ENCODE data around the gene NSG1. TPM values are rescaled to one million over a fixed set of nuclear protein-coding genes. Genes with fewer than 3 reads are reported as not detected.

NSG1 gene
- total RNA-seq, 1 donor from 2014 or later: 24.5 TPM

DNA sequence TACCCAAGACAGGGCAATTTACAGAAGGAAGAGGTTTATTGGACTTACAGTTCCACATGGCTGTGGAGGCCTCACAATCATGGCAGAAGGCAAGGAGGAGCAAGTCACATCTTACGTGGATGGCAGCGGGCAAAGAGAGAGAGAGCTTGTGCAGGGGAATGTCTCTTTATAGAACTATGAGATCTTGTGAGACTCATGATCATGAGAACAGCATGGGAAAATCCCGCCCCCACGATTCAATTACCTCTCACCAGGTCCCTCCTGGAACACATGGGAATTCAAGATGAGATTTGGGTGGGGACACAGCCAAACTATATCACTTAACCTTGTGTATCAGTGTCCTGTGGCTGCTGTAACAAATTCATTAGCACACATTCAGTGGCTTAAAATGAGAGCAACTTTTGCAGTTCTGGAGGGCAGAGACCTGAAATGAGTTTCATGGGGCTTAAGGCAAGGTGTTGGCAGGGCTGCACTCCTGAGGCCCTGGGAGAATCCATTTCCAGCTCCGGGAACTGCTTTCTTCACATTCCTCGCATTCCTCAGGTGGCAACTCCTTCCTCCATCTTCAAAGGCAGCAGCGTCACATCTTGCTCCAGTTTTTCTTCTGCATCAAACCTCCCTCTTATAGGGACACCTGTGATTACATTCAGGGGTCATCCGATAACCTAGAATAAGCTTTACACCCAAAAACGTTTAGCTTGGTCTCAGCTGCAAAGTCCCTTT lies 22.3 kb upstream of the NSG1 start:
- H3K36me3 Mint-ChIP-seq (ENCODE audit: low read depth): no peaks in the 10 kb centered on the region
- peaks cover 17% of the 10 kb centered on the region for H3K4me1 Mint-ChIP-seq
- peaks cover 6% of the 10 kb centered on the region for H3K27me3 Mint-ChIP-seq (ENCODE audit: low read depth)
- H3K9me3 Mint-ChIP-seq: peaks cover 4% of the 10 kb centered on the region
- no peak overlapping the region for H3K27ac Mint-ChIP-seq (ENCODE audit: unreplicated experiment)
- DNase-seq (ENCODE audit: low read depth, low spot score): no peak
- H3K4me3 Mint-ChIP-seq: no peak overlapping the region
- TF ChIP-seq, protein P1, sequence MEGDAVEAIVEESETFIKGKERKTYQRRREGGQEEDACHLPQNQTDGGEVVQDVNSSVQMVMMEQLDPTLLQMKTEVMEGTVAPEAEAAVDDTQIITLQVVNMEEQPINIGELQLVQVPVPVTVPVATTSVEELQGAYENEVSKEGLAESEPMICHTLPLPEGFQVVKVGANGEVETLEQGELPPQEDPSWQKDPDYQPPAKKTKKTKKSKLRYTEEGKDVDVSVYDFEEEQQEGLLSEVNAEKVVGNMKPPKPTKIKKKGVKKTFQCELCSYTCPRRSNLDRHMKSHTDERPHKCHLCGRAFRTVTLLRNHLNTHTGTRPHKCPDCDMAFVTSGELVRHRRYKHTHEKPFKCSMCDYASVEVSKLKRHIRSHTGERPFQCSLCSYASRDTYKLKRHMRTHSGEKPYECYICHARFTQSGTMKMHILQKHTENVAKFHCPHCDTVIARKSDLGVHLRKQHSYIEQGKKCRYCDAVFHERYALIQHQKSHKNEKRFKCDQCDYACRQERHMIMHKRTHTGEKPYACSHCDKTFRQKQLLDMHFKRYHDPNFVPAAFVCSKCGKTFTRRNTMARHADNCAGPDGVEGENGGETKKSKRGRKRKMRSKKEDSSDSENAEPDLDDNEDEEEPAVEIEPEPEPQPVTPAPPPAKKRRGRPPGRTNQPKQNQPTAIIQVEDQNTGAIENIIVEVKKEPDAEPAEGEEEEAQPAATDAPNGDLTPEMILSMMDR (conservative IDR thresholded peaks at IDR 0.05): no peak

DNA sequence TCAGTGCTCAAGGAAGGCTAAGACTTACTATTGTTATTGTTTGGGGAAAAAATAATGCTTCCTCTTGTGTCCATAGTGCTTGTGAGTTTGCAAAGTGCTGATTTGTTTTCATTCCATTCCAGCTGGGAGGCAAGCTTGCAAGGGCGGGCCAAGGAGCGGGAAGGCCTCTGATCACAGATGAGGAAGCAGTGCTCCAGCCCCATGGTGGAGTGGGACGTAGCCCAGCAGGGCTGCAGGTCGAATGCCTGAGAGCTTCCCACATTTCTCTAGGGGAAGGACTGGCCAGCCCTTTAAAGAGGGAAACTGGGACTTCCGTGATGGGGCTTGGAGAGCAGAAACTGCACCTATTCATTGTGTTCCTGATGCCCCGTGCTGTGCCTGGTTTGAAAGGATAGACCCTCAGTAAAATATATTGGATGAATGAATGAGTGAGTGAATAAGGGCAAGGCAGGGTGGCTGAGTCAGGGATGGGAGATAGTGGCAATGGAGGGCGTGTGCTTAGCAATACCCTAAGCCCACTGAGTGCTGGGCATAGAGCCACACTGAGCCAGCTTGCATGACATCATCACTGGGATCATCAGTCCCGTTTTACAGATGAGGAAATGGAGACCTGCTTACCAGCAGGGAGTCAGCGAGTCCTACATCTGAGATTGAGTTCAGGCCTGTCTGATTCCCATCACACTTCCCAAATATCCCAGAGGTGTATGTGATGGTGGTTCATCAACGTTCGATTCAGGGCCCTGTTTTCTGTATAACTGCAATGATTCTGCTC lies 17.9 kb upstream of the NSG1 start:
- peaks cover 4% of the 10 kb centered on the region for H3K9me3 Mint-ChIP-seq
- no peak overlapping the region for H3K4me3 Mint-ChIP-seq
- H3K36me3 Mint-ChIP-seq (ENCODE audit: low read depth): no peaks in the 10 kb centered on the region
- no peak for DNase-seq (ENCODE audit: low read depth, low spot score)
- peaks cover 5% of the 10 kb centered on the region for H3K4me1 Mint-ChIP-seq
- TF ChIP-seq, protein P1 (conservative IDR thresholded peaks at IDR 0.05): no peak
- no peak overlapping the region for H3K27ac Mint-ChIP-seq (ENCODE audit: unreplicated experiment)
- H3K27me3 Mint-ChIP-seq (ENCODE audit: low read depth): peaks cover 11% of the 10 kb centered on the region

GRCh38 chr4:4374388-4375098 lies 12.4 kb upstream of the NSG1 start:
- no peak for DNase-seq (ENCODE audit: low read depth, low spot score)
- Mint-ChIP-seq H3K27ac (ENCODE audit: unreplicated experiment) (no peak overlapping the region), H3K9me3 (no peaks in the 10 kb centered on the region), H3K4me3 (no peak overlapping the region), H3K36me3 (ENCODE audit: low read depth) (no peaks in the 10 kb centered on the region), H3K27me3 (ENCODE audit: low read depth) (peaks cover 24% of the 10 kb centered on the region), H3K4me1 (no peaks in the 10 kb centered on the region)
- TF ChIP-seq, protein P1 (conservative IDR thresholded peaks at IDR 0.05): no peak

DNA sequence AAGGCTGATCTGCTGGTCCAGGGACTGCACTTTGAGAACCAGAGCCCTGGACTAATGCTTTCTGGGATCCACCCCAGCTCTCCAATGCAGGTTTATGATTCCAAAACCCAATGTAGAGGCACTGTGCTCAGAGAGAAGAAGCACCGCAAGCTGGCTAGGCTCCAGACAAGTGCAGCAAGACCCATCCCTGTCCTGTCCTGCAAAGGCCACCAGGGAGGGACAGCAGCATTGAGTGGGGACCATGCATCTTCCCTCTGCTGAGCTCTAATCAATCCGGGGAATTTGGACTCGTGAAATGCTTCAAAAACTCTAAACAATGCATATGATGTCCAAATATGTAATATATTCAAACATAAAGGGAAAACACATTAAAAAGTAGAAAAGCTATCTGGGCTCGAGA lies 10.8 kb upstream of the NSG1 start:
- Mint-ChIP-seq H3K4me1 (no peaks in the 10 kb centered on the region), H3K4me3 (no peak overlapping the region), H3K27ac (ENCODE audit: unreplicated experiment) (no peak overlapping the region), H3K36me3 (ENCODE audit: low read depth) (no peaks in the 10 kb centered on the region), H3K27me3 (ENCODE audit: low read depth) (peaks cover 31% of the 10 kb centered on the region), H3K9me3 (no peaks in the 10 kb centered on the region)
- no peak for DNase-seq (ENCODE audit: low read depth, low spot score)
- TF ChIP-seq, protein P1 (conservative IDR thresholded peaks at IDR 0.05): no peak

DNA sequence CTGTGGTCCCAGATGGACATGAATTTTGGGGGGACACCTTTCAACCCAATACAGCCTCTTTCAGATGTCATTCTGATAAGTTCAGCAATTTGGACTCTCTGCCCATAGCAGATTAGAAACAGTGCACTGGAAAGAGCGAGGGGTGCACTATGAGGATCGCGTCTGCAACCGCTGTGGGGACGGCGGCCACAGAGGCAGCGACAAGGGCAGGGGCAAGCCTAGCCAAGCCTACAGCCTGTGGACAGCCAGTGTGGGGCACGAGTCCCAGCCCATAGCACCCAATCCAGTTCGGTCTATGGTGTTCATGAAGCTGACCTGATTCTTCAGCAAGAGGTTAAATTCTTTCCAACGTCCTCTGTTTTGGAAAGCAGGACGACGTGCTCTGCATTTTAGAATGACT lies 9.7 kb upstream of the NSG1 start:
- Mint-ChIP-seq H3K4me3 (no peak overlapping the region), H3K36me3 (ENCODE audit: low read depth) (no peaks in the 10 kb centered on the region), H3K27me3 (ENCODE audit: low read depth) (peaks cover 36% of the 10 kb centered on the region), H3K27ac (ENCODE audit: unreplicated experiment) (no peak overlapping the region), H3K9me3 (no peaks in the 10 kb centered on the region), H3K4me1 (no peaks in the 10 kb centered on the region)
- TF ChIP-seq, protein P1 (conservative IDR thresholded peaks at IDR 0.05): no peak
- DNase-seq (ENCODE audit: low read depth, low spot score): no peak
